ENCODE data around the gene APBA1. TPM values are rescaled to one million over a fixed set of nuclear protein-coding genes. Genes with fewer than 3 reads are reported as not detected.

APBA1 gene
- total RNA-seq, 2 experiments from 2014 or later, result 0.26 to 0.51 TPM

DNA sequence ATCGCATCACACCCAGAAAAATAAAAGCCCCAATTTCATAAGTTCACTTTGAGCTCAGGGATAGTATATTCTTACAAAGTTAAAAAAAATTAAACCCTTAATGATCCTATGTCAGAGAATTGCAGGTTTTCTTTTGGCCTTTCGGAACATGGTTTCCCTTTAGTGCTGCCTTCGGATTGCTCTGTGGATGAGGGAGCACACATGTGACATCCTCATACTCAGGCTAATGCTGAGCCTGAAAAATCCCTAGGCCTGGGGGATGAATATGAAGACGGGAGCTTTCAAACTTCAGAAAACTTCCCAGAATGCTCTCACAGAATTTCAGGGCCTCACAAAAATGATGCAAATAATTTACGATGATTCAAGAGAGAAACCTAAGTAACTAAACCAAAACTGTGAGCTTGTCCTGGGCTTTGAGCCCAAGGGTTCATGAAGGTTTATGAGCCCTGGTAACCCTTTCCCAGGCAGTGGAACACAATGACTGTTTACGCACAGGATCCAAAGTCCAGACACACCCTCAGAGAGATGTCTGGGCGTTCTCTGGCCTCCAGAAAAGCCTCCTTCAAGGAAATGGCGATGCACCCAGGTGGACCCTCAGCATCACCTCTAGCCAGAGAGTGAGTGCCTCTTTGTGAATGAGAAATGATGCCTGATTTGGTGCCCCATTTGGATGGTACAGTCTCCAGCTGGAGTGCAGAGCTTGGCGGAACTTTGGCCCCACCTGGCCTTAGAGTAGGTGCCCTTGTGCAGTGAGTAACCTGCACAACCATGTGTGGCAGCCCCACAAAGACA, 201.8 kb downstream of the APBA1 start:
- no peak overlapping the region for H3K4me3 Mint-ChIP-seq
- ChIA-PET CTCF (interaction anchor here (1.9 kb wide), 1 partner anchor 49 kb away, joined by 5 read pairs; no protein-coding TSS in a partner anchor), POLR2A (no interaction called here)
- DNase-seq, result no peak
- no peaks in the 10 kb centered on the region for H3K9me3 Mint-ChIP-seq
- H3K27ac Mint-ChIP-seq, result no peak overlapping the region
- H3K27me3 Mint-ChIP-seq, result peaks cover 2% of the 10 kb centered on the region
- no peaks in the 10 kb centered on the region for H3K4me1 Mint-ChIP-seq (ENCODE audit: low read depth)
- H3K36me3 Mint-ChIP-seq, result no peaks in the 10 kb centered on the region
- intact Hi-C loops (cut with micrococcal nuclease), result no loop called here

DNA sequence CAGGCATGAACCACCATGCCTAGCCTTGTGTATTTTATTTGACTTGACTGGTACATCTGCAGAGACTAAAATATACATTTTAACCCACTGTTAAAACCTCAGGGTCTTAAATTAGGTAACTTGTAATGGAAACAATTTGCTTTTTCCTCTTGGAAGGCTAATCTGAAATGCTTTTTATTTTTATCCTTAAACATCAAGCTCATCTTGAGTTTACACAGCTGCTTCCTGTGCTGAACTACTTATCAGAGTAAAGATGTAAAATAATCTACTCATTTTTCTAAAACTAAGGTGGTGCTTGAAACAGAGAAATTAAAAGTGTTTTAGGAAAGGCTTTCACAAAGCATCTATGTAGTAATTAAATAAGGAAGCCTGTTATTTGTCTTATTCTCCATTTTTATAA, 203.0 kb downstream of the APBA1 start:
- CTCF ChIA-PET, result no interaction called here
- POLR2A ChIA-PET, result no interaction called here
- H3K27me3 Mint-ChIP-seq, result no peaks in the 10 kb centered on the region
- no peak overlapping the region for H3K27ac Mint-ChIP-seq
- intact Hi-C loops (cut with micrococcal nuclease), result no loop called here
- H3K36me3 Mint-ChIP-seq, result no peaks in the 10 kb centered on the region
- no peaks in the 10 kb centered on the region for H3K4me1 Mint-ChIP-seq (ENCODE audit: low read depth)
- no peak overlapping the region for H3K4me3 Mint-ChIP-seq
- H3K9me3 Mint-ChIP-seq, result no peaks in the 10 kb centered on the region
- DNase-seq, result no peak

DNA sequence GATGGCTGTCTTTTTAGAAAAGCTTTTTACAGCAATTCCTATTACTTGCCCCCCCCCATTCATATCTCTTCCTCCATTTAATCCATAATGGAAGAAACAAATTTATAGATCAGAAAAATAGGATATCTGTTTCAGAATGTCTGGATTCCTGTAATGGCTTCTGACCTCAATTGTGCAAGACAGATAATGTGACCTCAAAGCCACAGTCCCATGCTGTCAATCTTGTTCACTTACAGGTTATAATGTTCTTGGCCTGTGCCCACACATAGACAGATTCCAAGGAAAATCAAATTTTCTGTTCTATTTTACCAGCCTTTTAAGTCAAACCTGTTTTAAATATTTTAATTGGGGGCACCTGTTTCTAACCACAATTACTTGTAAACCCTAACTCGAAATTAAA, 203.8 kb downstream of the APBA1 start:
- no peaks in the 10 kb centered on the region for H3K27me3 Mint-ChIP-seq
- CTCF ChIA-PET, result no interaction called here
- no peaks in the 10 kb centered on the region for H3K4me1 Mint-ChIP-seq (ENCODE audit: low read depth)
- DNase-seq, result no peak
- no peaks in the 10 kb centered on the region for H3K9me3 Mint-ChIP-seq
- H3K27ac Mint-ChIP-seq, result no peak overlapping the region
- POLR2A ChIA-PET, result no interaction called here
- no peaks in the 10 kb centered on the region for H3K36me3 Mint-ChIP-seq
- no peak overlapping the region for H3K4me3 Mint-ChIP-seq
- intact Hi-C loops (cut with micrococcal nuclease), result no loop called here

DNA sequence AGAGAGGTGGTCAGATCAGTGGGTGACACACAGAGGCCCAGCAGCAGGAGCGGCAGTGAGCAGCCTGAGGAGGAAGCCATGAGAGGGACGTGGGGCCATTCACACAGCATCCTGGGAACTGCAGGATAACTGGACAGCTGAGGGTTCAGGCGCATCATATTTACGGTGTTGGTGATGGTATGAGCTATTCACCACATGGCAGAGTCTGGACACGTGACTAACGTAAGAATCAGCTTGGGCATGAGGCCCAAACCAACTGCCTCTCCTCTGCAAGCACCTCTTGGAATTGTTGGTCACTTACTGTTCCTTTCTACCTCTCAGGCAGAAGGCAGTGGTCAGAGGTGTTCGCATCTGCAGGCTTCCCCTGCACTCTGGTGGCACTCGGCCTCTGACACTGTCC, 206.0 kb downstream of the APBA1 start:
- DNase-seq, result no peak
- Mint-ChIP-seq H3K36me3 (no peaks in the 10 kb centered on the region), H3K27me3 (no peaks in the 10 kb centered on the region), H3K9me3 (no peaks in the 10 kb centered on the region), H3K4me1 (ENCODE audit: low read depth) (no peaks in the 10 kb centered on the region), H3K27ac (no peak overlapping the region), H3K4me3 (no peak overlapping the region)
- CTCF ChIA-PET, result no interaction called here
- intact Hi-C loops (cut with micrococcal nuclease), result no loop called here
- POLR2A ChIA-PET, result no interaction called here

DNA sequence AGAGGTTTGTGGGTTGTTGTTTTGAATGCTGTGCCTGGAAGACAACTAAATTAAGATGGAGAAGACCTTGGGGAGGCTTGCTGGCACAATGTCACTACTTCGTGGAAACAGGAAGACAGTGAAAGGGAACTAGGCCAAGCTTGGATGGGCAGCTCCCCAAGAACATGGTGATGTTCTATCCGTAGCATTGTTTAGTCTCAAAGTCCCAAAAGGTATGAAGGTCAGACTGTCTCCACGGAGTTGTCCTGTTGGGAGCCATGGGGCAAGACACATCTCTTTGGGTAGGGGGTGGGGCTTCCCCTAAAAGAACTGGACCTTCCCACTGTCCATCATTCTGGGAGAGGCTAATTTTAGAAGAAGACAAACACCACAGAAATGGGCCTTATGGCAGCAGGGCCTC, 206.7 kb downstream of the APBA1 start:
- H3K9me3 Mint-ChIP-seq, result no peaks in the 10 kb centered on the region
- no peaks in the 10 kb centered on the region for H3K4me1 Mint-ChIP-seq (ENCODE audit: low read depth)
- H3K27me3 Mint-ChIP-seq, result no peaks in the 10 kb centered on the region
- no peak overlapping the region for H3K4me3 Mint-ChIP-seq
- intact Hi-C loops (cut with micrococcal nuclease), result no loop called here
- ChIA-PET CTCF (no interaction called here), POLR2A (no interaction called here)
- no peak for DNase-seq
- H3K36me3 Mint-ChIP-seq, result no peaks in the 10 kb centered on the region
- H3K27ac Mint-ChIP-seq, result no peak overlapping the region

DNA sequence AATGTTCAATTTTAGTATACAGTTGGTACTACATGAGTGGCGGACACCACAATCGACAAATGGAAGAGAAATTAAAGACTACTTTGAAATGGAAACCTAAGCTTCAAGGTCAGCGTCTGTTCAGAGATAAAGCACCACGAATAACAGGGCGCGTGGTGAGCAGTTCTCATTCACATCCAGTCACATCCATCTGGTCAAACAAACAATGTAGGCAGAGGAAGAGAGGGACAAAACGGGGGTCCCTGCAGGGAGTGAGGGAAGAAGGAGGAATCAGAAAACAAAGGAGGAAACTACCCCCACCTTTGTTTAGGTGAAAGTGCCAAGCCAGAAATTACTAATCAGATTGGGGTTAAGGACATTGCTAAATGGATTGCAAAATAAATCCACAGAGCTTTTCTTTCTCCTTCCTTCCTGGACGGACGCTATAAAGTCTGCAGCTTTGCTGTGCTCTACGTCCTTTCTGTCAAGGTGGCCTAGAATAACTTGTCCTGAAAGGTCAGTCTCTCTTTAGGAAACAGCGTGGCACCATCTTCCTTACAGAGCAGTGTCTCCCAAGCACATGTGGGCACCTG, 208.6 kb downstream of the APBA1 start:
- Mint-ChIP-seq H3K4me1 (ENCODE audit: low read depth) (no peaks in the 10 kb centered on the region), H3K36me3 (no peaks in the 10 kb centered on the region), H3K9me3 (no peaks in the 10 kb centered on the region), H3K27me3 (no peaks in the 10 kb centered on the region), H3K4me3 (no peak overlapping the region), H3K27ac (no peak overlapping the region)
- no peak for DNase-seq
- POLR2A ChIA-PET, result no interaction called here
- intact Hi-C loops (cut with micrococcal nuclease), result no loop called here
- CTCF ChIA-PET, result no interaction called here

DNA sequence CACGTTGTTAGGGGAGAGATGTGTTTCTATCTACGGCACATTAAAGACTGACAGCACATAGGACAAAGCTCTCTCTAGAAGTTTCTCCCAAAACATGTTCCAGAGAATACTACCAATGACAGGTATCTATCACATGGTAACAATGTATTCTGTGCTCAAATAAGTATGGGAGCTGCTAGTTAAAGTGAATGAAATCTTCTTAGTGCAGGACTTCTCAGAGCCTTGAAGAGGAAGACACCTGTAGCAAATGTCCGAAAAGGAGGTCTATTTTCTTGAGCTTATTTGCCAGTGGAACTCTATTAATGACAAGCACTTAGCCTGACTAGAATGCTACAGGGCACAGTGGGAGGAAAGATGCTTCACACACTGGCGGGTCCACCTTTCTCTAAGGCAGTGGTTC, 209.8 kb downstream of the APBA1 start:
- POLR2A ChIA-PET, result no interaction called here
- Mint-ChIP-seq H3K36me3 (no peaks in the 10 kb centered on the region), H3K4me3 (no peak overlapping the region), H3K9me3 (no peaks in the 10 kb centered on the region), H3K27me3 (no peaks in the 10 kb centered on the region), H3K27ac (no peak overlapping the region), H3K4me1 (ENCODE audit: low read depth) (no peaks in the 10 kb centered on the region)
- intact Hi-C loops (cut with micrococcal nuclease), result no loop called here
- CTCF ChIA-PET, result interaction anchor here (1.1 kb wide), 1 partner anchor 275 kb away, joined by 3 read pairs; no protein-coding TSS in a partner anchor
- no peak for DNase-seq

DNA sequence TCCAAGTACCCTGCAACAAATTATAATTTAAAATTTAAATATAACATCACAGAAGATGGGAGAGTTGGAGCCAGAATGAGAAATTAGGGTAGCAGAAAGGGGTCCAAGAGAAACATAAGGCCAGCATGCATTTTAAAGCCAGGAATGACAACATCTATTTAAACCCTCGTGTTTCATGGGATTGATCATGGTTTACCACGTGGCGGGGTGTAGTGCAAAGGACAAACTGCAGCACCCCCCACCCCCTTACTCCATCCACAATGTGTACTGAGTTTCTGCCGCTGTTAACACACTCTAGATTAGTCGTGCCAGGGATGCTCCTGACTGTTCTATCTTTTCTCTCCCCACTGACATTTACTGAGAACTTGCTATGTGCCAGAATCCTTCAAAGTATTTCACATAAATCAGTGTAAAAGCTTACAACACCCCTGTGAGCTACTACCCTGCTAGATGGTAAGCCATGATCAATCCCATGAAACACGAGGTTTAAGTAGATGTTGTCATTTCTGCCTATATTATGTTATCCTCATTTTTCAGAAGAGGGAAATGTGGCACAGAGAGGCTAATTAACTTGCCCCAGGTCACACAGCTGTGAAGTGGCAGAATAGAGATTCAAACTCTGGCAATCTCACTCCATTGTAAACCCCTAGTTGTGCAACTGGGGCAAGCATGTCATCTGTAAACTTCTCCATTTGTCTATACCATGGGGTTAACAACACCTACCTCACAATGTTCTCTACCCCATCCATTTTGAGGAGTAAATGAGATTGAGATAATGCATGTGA, 210.9 kb downstream of the APBA1 start:
- Mint-ChIP-seq H3K9me3 (no peaks in the 10 kb centered on the region), H3K27ac (no peak overlapping the region), H3K27me3 (no peaks in the 10 kb centered on the region), H3K36me3 (no peaks in the 10 kb centered on the region), H3K4me3 (no peak overlapping the region), H3K4me1 (ENCODE audit: low read depth) (no peaks in the 10 kb centered on the region)
- DNase-seq, result no peak
- ChIA-PET CTCF (interaction anchor here (1.1 kb wide), 1 partner anchor 274 kb away, joined by 3 read pairs; no protein-coding TSS in a partner anchor), POLR2A (no interaction called here)
- intact Hi-C loops (cut with micrococcal nuclease), result no loop called here

DNA sequence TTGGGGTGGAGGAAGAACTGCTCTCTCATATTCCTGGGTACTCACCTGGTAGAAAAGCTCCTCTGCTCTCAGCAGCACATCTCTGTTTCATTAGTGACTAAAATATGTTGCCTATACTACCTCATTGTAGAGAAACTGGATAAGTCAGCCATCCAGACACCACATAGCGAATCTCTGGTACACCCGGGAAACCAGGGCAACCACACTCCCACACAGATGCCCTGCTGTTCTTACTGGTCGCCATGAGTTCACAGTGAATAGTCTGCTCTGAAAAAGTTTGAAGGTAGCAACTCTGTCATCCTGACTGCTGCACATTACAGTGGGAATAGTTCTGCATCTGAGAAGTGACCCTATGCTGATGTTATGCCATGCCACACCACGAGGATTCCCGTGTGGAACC, 212.2 kb downstream of the APBA1 start:
- H3K9me3 Mint-ChIP-seq, result no peaks in the 10 kb centered on the region
- H3K27me3 Mint-ChIP-seq, result no peaks in the 10 kb centered on the region
- no peak overlapping the region for H3K4me3 Mint-ChIP-seq
- POLR2A ChIA-PET, result no interaction called here
- DNase-seq, result peak; percentile 14
- no peaks in the 10 kb centered on the region for H3K36me3 Mint-ChIP-seq
- H3K4me1 Mint-ChIP-seq (ENCODE audit: low read depth), result no peaks in the 10 kb centered on the region
- intact Hi-C loops (cut with micrococcal nuclease), result no loop called here
- H3K27ac Mint-ChIP-seq, result no peak overlapping the region
- CTCF ChIA-PET, result no interaction called here

DNA sequence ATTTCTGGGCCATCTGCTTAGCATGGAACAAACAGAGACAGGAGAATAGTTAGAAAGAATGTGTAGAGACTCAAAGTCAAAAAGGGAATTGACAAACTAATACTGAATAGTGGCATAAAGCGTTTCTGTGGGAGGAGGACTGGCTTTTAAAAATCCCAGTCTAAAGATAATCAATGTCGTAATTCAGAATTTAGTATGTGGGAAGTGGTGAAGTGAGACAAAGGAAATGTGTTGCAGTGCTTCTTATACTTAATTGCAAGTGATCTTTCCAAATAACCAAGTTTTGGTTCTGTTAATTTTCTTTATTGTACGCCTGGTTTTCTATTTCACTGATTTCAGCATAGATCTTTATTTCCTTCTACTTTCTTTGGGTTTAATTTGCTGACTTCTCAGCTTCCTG, 214.0 kb downstream of the APBA1 start:
- H3K27ac Mint-ChIP-seq, result no peak overlapping the region
- intact Hi-C loops (cut with micrococcal nuclease), result no loop called here
- H3K36me3 Mint-ChIP-seq, result no peaks in the 10 kb centered on the region
- DNase-seq, result no peak
- no peaks in the 10 kb centered on the region for H3K4me1 Mint-ChIP-seq (ENCODE audit: low read depth)
- POLR2A ChIA-PET, result no interaction called here
- H3K9me3 Mint-ChIP-seq, result no peaks in the 10 kb centered on the region
- no peaks in the 10 kb centered on the region for H3K27me3 Mint-ChIP-seq
- CTCF ChIA-PET, result interaction anchor here (2.0 kb wide), 1 partner anchor 36 kb away, joined by 7 read pairs; no protein-coding TSS in a partner anchor
- H3K4me3 Mint-ChIP-seq, result no peak overlapping the region

DNA sequence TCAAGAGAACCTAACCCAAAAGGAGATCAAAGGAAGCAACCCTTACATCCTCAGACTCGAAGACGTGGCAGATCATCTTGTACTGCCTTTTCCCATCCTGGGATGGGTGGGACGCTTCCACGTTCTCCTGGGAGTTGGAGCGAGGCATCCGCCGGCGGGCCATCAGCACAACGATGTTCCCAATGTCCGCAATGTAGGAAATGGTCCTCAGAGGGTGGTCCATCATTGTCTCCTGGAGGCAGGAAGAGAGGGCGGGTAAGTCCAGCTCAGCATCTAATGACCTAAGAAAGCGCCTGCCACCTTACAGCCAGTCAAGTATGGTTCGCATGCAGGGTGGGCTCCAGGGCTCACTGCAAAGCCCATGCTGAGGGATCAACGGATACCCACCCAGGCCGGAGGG, 216.0 kb downstream of the APBA1 start:
- Mint-ChIP-seq H3K27ac (no peak overlapping the region), H3K27me3 (no peaks in the 10 kb centered on the region), H3K4me1 (ENCODE audit: low read depth) (no peaks in the 10 kb centered on the region), H3K9me3 (no peaks in the 10 kb centered on the region), H3K36me3 (no peaks in the 10 kb centered on the region), H3K4me3 (no peak overlapping the region)
- CTCF ChIA-PET, result interaction anchor here (1.6 kb wide), 1 partner anchor 34 kb away, joined by 6 read pairs; no protein-coding TSS in a partner anchor
- POLR2A ChIA-PET, result no interaction called here
- intact Hi-C loops (cut with micrococcal nuclease), result no loop called here
- DNase-seq, result no peak

DNA sequence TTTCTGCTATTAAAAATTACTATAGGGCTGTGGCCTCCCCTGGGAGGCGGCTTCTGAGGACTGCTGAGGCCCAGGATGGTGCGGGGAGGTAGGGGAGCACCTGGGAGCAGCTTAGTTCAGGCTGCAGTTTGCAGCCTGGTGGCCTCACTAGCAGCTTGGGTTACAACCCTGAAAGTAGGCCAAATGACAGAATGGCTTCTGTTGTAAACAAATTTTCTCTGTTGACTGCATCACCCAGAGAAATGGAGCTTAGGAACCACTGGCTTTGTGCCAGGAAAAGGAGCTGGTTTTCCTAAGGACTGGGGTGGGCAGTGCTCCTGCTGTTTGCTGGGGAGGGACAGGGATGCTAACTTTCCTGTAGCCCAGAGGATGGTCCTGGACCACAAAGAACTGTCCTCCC, 216.9 kb downstream of the APBA1 start:
- Mint-ChIP-seq H3K4me1 (ENCODE audit: low read depth) (no peaks in the 10 kb centered on the region), H3K27me3 (no peaks in the 10 kb centered on the region), H3K9me3 (no peaks in the 10 kb centered on the region), H3K27ac (no peak overlapping the region), H3K4me3 (no peak overlapping the region), H3K36me3 (no peaks in the 10 kb centered on the region)
- intact Hi-C loops (cut with micrococcal nuclease), result no loop called here
- POLR2A ChIA-PET, result no interaction called here
- CTCF ChIA-PET, result interaction anchor here (1.6 kb wide), 1 partner anchor 33 kb away, joined by 6 read pairs; no protein-coding TSS in a partner anchor
- no peak for DNase-seq
